Uterus (tissue), 4 donors: ENCODE data around the gene ITPR3. TPM values are rescaled to one million over a fixed set of nuclear protein-coding genes. Genes with fewer than 3 reads are reported as not detected.
A peak's percentile ranks its signal among the peaks of the same experiment; 100 is the strongest.

ENCODE experiments used
- DNase-seq, 2 donors: peaks; one replicate each; pipeline ENCODE4 v3.0.0-alpha.2; 2019 to 2020
- H3K27ac ChIP-seq, 2 donors: fragments of 200-600 bp; sonication (generic); 1 replicate in 1 of 2; 2 replicates in 1 of 2; pipeline ENCODE4 v1.5.1; 2016 to 2018
- H3K27me3 ChIP-seq, 2 donors: fragments of 200-600 bp; sonication (generic); one replicate each; pipeline ENCODE4 v1.5.1; 2018 to 2019; ENCODE audit warnings: control low read depth in 1 of 2
- H3K36me3 ChIP-seq, 2 donors: fragments of 200-600 bp; sonication (generic); one replicate each; pipeline ENCODE4 v1.5.1; 2019; ENCODE audit warnings: control low read depth in 1 of 2
- H3K4me1 ChIP-seq, 2 donors: fragments of 200-600 bp; sonication (generic); one replicate each; pipeline ENCODE4 v1.5.1; 2018 to 2019; ENCODE audit warnings: control low read depth in 1 of 2
- H3K4me3 ChIP-seq, 2 donors: fragments of 200-600 bp; sonication (generic); 1 replicate in 1 of 2; 2 replicates in 1 of 2; pipeline ENCODE4 v1.5.1; 2018 to 2019; ENCODE audit warnings: mild to moderate bottlenecking in 1 of 2
- H3K9me3 ChIP-seq, 2 donors: fragments of 200-600 bp; sonication (generic); one replicate each; pipeline ENCODE4 v1.5.1; 2019; ENCODE audit warnings: control low read depth in 1 of 2
- CTCF ChIP-seq, 4 experiments: fragments of 200-600 bp in 2 of 4; fragments of 450-650 bp in 2 of 4; sonication (generic) in 2 of 4; IDR thresholded peaks; one replicate each; pipeline ENCODE4 v1.5.1; 2016 to 2019; ENCODE audit warnings: antibody characterized with exemption in 4 of 4, mild to moderate bottlenecking in 2 of 4, moderate library complexity in 1 of 4
- POLR2A ChIP-seq, 2 donors: fragments of 450-650 bp; IDR thresholded peaks; one replicate each; pipeline ENCODE4 v1.6.1; 2016; ENCODE audit warnings: antibody characterized with exemption in 2 of 2, mild to moderate bottlenecking in 1 of 2, moderate library complexity in 1 of 2
- intact Hi-C: fragments of 100-400 bp; cut with DNase I; formaldehyde crosslinking; loops from one replicate; pipeline ENCODE4 v1.15.1; 2023; ENCODE audit warnings: low total_unique reads
- total RNA-seq, 4 donors: library from RNA; depleted of rRNA in 3 of 4; stranded (reverse); fragments of >200 nt in 3 of 4; gene quantifications; one replicate each; pipeline versions ENCODE4 v1.1.0 to v1.2.4, GENCODE V29; 2014 to 2023
- donor health status: DM: yes; HTN: yes; CAD: no.

The ITPR3 gene
- total RNA-seq, 4 donors from 2014 or later = 11.2 to 27.6 (median 16.1) TPM

GRCh38 chr6:33696548-33697518 is 75.7 kb downstream of the ITPR3 start:
- H3K9me3 ChIP-seq = no peaks in the 10 kb centered on the region
- DNase-seq = peak; percentile 56 to 66
- no peaks in the 10 kb centered on the region for H3K27me3 ChIP-seq
- TF ChIP-seq CTCF (IDR thresholded peaks at IDR 0.05) (no peak), POLR2A (IDR thresholded peaks at IDR 0.05) (no peak)
- H3K4me1 ChIP-seq = peaks cover 0 to 17% of the 10 kb centered on the region in 2 donors
- H3K27ac ChIP-seq = peak overlapping the region; percentile 50 to 64
- no peak overlapping the region for H3K4me3 ChIP-seq
- H3K36me3 ChIP-seq = no peaks in the 10 kb centered on the region
- intact Hi-C loops = loop anchor here (10.0 kb wide), 1 partner anchor 112 kb away; the partner anchor contains the start of gene BAK1

- Histone ChIP-seq H3K36me3 (no peaks in the 10 kb centered on the region), H3K9me3 (no peaks in the 10 kb centered on the region), H3K4me1 (peaks cover 0 to 17% of the 10 kb centered on the region in 2 donors), H3K27ac (no peak overlapping the region), H3K4me3 (no peak overlapping the region), H3K27me3 (no peaks in the 10 kb centered on the region)
- intact Hi-C loops = loop anchor here (10.0 kb wide), 1 partner anchor 113 kb away; the partner anchor contains the start of gene BAK1
- TF ChIP-seq POLR2A (IDR thresholded peaks at IDR 0.05) = no peak
- no peak for DNase-seq
Observed at GRCh38 chr6:33697845-33698244, 76.7 kb downstream of the ITPR3 start.

GRCh38 chr6:33698494-33698893 is 77.4 kb downstream of the ITPR3 start:
- Histone ChIP-seq H3K9me3 (no peaks in the 10 kb centered on the region), H3K4me3 (no peak overlapping the region), H3K36me3 (no peaks in the 10 kb centered on the region), H3K4me1 (peaks cover 0 to 17% of the 10 kb centered on the region in 2 donors), H3K27ac (no peak overlapping the region), H3K27me3 (no peaks in the 10 kb centered on the region)
- intact Hi-C loops = loop anchor here (10.0 kb wide), 1 partner anchor 114 kb away; the partner anchor contains the start of gene BAK1
- DNase-seq = no peak
- TF ChIP-seq CTCF (IDR thresholded peaks at IDR 0.05) (no peak), POLR2A (IDR thresholded peaks at IDR 0.05) (no peak)

GRCh38 chr6:33699131-33699530 is 78.0 kb downstream of the ITPR3 start:
- intact Hi-C loops = loop anchor here (10.0 kb wide), 1 partner anchor 114 kb away; the partner anchor contains the start of gene BAK1
- Histone ChIP-seq H3K9me3 (no peaks in the 10 kb centered on the region), H3K4me1 (peaks cover 0 to 17% of the 10 kb centered on the region in 2 donors), H3K4me3 (no peak overlapping the region), H3K36me3 (no peaks in the 10 kb centered on the region), H3K27ac (peak overlapping the region in 1 of 2 donors; percentile 2), H3K27me3 (no peaks in the 10 kb centered on the region)
- no peak for DNase-seq
- TF ChIP-seq POLR2A (IDR thresholded peaks at IDR 0.05) (no peak), CTCF (IDR thresholded peaks at IDR 0.05) (no peak)

GRCh38 chr6:33699739-33700138 is 78.6 kb downstream of the ITPR3 start:
- TF ChIP-seq CTCF (IDR thresholded peaks at IDR 0.05) (no peak), POLR2A (IDR thresholded peaks at IDR 0.05) (no peak)
- peak overlapping the region in 1 of 2 donors; percentile 2 for H3K27ac ChIP-seq
- H3K4me3 ChIP-seq = no peak overlapping the region
- peaks cover 0 to 17% of the 10 kb centered on the region in 2 donors for H3K4me1 ChIP-seq
- intact Hi-C loops = loop anchor here (10.0 kb wide), 1 partner anchor 115 kb away; the partner anchor contains the start of gene BAK1
- no peaks in the 10 kb centered on the region for H3K9me3 ChIP-seq
- DNase-seq = no peak
- H3K36me3 ChIP-seq = no peaks in the 10 kb centered on the region
- no peaks in the 10 kb centered on the region for H3K27me3 ChIP-seq
